ENCODE data around the gene BAG3.

DNA sequence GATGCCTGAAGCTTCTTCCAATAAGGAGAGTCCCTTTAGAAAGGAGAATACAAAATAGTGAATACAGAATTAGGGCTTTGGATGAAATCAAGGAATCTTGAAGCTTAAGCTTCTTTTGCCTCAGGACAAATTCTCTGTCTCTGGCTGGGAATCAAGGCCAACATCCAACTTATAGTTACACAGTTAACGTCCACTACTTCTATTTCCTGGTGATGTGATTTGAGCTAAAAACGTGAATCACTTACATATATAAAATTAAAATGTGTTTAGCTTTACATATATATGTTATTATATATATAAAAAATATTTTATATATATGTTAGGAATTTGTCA, 63.3 kb downstream of the BAG3 start:
- TF ChIP-seq, protein P1, sequence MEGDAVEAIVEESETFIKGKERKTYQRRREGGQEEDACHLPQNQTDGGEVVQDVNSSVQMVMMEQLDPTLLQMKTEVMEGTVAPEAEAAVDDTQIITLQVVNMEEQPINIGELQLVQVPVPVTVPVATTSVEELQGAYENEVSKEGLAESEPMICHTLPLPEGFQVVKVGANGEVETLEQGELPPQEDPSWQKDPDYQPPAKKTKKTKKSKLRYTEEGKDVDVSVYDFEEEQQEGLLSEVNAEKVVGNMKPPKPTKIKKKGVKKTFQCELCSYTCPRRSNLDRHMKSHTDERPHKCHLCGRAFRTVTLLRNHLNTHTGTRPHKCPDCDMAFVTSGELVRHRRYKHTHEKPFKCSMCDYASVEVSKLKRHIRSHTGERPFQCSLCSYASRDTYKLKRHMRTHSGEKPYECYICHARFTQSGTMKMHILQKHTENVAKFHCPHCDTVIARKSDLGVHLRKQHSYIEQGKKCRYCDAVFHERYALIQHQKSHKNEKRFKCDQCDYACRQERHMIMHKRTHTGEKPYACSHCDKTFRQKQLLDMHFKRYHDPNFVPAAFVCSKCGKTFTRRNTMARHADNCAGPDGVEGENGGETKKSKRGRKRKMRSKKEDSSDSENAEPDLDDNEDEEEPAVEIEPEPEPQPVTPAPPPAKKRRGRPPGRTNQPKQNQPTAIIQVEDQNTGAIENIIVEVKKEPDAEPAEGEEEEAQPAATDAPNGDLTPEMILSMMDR (tag by site-specific recombination; IDR thresholded peaks at IDR 0.05), result no peak
- TF ChIP-seq, protein P2, sequence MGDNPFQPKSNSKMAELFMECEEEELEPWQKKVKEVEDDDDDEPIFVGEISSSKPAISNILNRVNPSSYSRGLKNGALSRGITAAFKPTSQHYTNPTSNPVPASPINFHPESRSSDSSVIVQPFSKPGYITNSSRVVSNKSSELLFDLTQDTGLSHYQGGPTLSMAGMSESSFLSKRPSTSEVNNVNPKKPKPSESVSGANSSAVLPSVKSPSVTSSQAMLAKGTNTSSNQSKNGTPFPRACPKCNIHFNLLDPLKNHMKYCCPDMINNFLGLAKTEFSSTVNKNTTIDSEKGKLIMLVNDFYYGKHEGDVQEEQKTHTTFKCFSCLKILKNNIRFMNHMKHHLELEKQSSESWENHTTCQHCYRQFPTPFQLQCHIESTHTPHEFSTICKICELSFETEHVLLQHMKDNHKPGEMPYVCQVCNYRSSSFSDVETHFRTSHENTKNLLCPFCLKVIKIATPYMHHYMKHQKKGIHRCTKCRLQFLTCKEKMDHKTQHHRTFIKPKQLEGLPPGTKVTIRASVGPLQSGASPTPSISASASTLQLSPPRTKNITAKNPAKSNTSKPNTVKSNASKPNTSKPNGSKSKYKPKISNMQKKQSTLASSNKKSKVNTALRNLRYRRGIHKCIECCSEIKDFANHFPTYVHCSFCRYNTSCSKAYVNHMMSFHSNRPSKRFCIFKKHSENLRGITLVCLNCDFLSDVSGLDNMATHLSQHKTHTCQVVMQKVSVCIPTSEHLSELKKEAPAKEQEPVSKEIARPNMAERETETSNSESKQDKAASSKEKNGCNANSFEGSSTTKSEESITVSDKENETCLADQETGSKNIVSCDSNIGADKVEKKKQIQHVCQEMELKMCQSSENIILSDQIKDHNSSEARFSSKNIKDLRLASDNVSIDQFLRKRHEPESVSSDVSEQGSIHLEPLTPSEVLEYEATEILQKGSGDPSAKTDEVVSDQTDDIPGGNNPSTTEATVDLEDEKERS (tag by site-specific recombination; IDR thresholded peaks at IDR 0.05), result no peak
- TF ChIP-seq, protein P3, sequence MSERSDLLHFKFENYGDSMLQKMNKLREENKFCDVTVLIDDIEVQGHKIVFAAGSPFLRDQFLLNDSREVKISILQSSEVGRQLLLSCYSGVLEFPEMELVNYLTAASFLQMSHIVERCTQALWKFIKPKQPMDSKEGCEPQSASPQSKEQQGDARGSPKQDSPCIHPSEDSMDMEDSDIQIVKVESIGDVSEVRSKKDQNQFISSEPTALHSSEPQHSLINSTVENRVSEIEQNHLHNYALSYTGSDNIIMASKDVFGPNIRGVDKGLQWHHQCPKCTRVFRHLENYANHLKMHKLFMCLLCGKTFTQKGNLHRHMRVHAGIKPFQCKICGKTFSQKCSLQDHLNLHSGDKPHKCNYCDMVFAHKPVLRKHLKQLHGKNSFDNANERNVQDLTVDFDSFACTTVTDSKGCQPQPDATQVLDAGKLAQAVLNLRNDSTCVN (tag by site-specific recombination; optimal IDR thresholded peaks at IDR 0.05), result no peak
- TF ChIP-seq ZNF830 (tag by site-specific recombination; IDR thresholded peaks at IDR 0.05; ENCODE audit: low read depth) (no peak), TCF7L2 (IDR thresholded peaks at IDR 0.05; ENCODE audit: borderline replicate concordance, low read depth, low read length) (no peak), ZNF114 (tag by site-specific recombination; IDR thresholded peaks at IDR 0.05) (no peak), ZNF514 (tag by site-specific recombination; IDR thresholded peaks at IDR 0.05) (no peak), ZNF600 (tag by site-specific recombination; IDR thresholded peaks at IDR 0.05) (no peak)

Data from HEK293 (cell line).